Fibroblast of upper back skin (primary cell): ENCODE measurements around the gene JUND.

Experiments used
- DNase-seq: peaks from one replicate; pipeline ENCODE4 v3.0.0-alpha.2; 2013

JUND gene

DNA sequence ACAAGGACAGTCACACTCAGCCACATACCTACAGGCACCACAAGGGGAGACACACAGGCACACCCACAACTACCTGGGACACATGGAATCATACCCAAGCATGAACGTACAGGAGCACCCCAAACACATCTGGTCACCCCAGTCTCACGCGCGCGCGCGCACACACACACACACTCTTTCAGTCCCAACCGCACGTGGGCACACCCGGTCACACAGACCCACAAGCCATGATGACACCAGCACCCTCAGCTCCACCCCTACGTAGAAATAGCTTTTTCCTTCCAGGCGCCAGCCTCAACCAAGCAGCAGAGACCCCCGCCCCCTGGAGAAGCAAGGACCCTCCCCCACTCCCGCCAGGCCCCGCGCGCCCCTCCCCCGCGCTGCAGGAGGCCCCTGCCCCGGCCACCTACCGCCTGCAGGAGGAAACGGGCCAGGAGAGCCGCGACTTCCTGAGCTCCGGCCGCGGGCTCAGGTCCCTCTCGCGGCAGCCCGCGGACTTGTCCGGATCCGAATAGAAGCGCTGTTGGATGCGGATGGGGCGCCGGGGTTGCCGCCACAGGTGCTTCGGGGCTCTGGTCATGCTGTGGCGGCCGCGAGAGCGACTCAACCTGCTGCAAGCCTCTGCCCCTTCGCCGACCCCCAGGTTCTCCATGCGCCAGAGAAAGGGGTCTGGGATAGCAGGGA lies 48.7 kb downstream of the JUND start:
- DNase-seq, result no peak

DNA sequence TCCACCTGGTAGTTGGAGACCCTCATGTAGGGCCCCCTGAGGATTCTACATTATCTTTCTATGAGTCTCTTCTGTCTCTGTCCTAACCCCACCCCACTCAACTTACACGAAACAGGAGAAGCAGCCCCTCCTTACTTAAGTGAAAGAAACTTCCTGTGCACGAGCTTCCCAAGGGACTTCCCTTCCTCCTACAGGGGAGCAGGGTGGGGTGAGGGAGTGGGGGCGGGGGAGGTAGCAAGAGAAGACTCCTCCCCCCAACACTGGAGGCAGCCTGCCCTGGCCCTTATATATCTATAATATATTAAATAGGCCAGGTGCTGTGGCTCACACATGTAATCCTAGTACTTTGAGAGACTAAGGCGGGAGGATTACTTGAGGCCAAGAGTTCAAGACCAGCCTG lies 49.6 kb downstream of the JUND start:
- no peak for DNase-seq

DNA sequence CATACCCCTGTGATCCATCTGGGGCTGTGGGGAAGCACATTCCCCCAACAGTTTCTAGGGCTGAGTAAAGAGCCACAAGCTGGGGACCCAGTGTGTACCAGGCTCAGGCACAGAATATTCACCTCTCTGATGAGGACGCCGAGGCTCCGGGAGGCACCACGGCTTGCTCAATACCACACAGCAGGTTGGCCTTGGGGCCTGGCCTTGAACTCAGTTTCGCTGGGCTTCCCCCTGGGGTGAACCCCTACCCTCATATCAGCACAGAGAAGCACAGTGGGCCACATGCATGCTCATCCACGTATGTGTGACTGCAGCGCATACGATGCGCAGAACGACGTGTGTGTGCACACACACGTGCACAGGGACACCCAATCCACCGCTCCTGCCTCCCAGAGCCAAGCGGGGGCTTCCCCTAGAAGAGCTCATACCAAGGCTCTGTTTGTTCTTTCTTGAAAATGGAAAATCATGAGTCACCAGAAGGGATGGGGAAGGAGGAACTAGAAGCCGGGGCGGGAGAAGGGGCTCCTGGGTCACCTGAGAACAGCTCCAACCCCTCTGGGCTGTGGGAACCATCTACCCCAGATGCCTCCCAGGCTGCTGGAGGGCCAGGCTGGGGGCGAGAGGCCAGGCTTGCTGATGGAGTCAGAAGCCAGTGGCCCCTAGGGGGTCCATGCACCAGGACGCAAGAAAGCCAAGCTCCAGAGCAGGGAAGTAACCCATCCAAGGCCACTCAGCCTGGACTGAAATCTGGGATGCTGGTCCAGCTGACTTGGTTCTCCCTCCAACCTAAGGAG lies 50.3 kb downstream of the JUND start:
- DNase-seq, result no peak

DNA sequence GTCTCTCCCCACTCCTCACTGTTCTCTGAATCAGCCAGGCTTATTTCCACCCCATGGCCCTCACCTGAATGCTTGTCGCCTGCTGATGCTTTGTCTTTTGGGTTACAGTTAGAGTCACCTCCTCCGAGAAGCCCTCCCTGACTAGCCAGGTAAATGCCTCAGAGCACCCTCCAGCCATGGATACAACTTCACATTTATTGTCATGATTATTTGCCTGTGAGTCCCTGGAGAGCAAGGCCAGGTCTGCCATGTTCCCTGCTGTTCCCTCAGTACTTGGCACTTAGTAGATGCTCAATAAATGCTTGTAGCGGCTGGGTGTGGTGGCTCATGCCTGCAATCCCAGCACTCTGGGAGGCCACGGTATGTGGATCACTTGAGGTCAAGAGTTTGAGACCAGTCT lies 51.5 kb downstream of the JUND start:
- no peak for DNase-seq
